GDM1 (cell line): ENCODE data around the gene GTF2H4.
"Not testable (repeated sequence)": the region's sequence is repeated elsewhere in the genome, so short reads cannot be mapped to it uniquely, and the experiment has no call there.

ENCODE experiments used
- DNase-seq: peaks from one replicate; lab custom pipeline; 2025; lab: John Stamatoyannopoulos, UW

GTF2H4 gene

DNA sequence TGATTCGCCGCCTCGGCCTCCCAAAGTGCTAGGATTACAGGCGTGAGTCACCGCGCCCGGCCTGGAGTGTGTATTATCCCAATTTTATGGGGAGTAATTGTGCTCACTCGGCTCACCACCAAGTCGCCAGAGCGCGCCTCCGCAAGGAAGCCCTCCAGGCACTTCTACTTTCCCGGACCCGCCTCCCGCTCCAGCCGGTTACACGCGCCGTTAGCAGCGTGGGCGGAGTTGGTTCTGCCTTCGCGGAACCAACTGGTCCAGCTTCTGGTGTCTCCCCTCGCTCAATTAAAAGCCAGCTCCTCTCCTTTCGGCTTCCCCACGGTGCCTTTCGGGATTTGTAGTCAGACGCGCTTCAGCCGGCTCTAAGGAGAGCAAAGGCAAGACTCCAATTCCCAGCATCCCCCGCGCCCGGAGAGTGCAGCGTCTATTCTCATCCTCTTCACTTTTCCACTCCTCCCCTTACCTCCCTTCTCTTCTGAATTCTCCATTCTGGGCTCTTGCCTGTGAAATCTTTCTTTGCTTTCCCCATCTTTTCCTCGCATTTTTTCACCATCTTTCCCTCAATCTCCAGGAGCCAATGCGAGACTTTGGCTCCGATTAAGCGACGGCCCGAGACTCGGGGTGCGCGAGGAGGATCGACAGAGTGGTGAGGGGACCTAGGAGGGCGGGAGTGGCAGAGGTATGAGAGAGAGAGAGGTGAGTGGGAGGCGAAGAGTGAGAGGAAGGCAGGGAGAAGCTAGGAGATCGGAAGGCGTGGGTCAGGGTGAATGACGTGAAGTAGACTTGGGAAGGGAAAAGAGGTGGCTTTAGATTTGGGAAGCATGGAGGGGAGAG is at the start of gene GTF2H4:
TSS of gene GTF2H4 (plus strand) at position 450 of the 834 bp plus-strand sequence.
- DNase-seq, result peak; percentile 95

DNA sequence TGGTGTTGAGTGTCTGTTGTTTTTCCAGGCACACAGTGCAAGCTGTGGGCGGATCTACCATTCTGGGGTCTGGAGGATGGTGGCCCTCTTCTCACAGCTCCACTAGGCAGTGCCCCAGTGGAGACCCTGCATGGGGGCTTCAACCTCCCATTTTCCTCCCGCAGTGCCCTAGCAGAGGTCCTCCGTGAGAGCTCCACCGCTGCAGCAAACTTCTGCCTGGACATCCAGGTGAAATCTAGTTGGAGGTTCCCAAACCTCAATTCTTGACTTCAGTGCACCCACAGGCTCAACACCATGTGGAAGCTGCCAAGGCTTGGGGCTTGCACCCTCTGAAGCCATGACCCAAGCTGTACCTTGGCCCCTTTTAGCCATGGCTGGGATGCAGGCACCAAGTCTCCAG is 48.3 kb upstream of the GTF2H4 start:
- not testable (repeated sequence) for DNase-seq

DNA sequence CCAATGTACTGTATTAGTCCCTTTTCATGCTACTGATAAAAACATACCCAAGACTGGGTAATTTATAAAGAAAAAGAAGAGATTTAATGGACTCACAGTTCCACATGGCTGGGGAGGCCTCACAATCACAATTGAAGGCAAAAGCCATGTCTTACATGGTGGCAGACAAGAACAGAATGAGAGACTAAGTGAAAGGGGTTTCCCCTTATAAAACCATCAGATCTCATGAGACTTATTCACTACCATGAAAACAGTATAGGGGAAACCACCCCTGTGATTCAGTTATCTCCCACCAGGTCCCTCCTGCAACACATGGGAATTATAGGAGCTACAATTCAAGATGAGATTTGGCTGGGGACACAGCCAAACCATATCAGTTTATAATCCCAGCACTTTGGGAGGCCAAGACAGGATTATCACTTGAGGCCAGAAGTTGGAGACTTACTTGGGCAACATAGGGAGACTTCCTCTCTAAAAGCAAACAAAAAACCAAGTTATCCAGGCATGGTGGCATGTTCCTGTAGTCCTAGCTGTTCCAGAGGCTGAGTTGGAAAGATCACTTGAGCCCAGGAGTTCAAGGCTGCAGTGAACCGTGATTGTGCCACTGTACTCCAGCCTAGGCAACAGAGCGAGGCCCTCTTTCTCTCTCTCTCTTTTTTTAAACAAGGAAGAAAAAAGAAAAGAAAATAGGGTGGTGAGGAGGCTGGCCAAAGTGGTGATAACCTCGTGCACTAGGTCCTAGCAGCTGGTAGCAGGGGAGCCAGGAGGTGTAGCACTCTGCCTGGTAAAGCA is 46.6 kb upstream of the GTF2H4 start:
- no peak for DNase-seq

DNA sequence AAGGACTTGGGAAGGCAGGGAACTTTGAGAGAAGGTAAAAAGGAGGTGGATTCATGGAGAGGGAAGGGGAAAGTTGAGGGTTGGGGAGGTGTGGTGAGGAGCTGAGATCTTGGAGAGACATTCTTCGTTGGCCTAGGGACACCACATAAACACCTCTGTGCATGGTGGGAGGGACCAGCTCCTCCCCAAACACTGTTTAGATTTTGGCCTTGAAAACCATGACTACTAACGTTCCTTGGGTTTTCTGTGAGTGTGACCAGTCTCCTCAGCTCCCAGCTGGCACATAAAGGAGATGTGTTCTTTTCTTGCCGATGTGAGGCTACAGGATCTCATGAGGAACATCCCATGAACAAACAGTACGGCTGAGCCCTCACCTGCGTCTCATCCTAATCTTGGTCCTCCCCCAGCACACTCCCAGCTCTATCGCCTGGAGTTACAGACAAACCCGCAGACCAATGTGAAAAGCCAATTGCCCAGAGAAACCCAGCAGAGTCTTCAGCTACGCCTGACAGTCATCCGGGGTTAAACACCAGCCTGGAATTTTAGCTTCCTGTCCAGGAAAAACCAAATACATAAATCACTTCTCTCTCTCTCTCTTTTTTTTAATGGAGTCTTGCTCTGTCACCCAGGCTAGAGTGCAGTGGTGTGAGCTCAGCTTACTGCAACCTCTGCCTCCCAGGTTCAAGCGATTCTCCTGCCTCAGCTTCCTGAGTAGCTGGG is 45.7 kb upstream of the GTF2H4 start:
- DNase-seq, result no peak

DNA sequence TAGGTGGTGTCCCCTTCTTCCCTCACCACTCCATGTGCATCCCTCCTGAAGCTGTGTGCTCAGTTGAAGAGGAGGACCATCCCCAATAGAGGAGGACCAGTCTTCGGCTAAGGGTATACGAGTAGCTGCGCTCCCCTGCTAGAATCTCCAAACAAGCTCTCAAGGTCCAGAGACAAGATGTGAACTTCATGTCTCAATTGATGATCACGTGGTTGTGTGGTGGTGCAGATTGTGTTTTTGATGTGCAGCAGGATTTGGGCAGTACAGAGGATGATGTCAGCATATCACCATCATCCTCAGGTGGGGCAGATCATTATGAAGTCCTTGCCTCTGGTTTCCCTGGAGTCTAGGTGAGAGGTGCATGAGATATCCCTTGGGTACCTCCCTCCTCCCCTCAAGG is 43.7 kb upstream of the GTF2H4 start:
- no peak for DNase-seq

DNA sequence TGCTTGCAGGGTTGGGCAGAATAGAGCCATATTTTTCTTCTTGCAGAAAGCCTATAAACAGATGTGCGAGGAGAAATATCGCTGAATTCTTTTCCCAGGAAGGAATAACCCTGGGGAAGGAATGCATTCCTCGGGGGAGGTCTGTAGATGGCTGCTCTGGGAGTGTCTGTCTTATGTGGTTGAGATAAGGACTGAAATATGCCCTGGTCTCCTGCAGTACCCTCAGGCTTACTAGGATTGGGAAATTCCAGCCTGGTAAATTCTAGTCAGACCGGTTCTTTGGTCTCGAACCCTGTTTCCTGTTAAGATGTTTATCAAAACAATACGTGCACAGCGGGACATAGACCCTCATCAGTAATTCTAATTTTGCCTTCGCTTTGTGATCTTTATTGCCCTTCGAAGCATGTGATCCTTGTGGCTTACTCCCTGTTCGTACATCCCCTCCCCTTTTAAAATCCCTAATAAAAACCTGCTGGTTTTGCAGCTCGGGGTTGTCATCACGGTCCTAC is 38.7 kb upstream of the GTF2H4 start:
- not testable (repeated sequence) for DNase-seq

DNA sequence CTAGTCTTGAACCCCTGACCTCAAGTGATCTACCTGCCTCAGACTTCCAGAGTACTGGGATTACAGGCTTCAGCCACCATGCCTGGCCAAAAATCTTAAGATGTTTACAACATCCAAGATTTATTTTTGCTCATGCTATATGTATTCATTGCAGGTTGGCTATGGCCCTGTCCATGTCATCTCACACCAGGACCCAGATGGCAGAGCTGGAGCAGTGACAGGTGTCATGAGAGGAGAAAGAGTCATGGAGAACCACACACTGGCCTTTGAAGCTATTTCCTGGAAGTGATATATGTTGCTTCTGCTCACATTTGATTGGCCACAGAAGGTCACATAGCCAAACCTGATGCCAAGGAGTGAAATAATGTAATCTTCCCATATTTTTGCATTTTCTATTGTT is 37.5 kb upstream of the GTF2H4 start:
- DNase-seq, result no peak

DNA sequence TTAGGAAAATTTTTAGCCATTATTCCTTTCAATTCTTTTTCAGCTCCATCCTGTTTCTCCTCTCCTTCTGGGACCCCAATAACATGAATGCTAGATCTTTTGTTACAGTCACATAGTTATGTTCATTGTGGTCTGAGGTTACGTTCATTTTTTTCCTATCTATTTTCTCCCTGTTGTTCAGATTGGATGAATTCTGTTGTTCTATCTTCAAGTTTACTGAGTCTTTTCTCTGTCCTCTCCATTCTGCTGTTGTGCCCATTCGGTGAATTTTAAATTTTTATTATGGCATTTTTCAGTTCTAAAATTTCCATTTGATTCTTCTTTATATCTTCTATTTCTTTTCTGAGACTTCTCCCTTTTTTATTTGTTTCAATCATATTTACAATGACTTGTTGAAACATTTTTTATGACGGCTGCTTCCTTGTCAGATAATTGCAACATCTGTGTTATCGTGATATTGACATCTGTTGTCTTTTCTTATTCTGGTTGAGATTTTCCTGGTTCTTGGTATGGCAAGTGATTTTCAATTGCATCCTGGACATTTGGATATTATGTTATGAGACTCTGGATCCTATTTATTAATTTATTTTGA is 36.3 kb upstream of the GTF2H4 start:
- no peak for DNase-seq

DNA sequence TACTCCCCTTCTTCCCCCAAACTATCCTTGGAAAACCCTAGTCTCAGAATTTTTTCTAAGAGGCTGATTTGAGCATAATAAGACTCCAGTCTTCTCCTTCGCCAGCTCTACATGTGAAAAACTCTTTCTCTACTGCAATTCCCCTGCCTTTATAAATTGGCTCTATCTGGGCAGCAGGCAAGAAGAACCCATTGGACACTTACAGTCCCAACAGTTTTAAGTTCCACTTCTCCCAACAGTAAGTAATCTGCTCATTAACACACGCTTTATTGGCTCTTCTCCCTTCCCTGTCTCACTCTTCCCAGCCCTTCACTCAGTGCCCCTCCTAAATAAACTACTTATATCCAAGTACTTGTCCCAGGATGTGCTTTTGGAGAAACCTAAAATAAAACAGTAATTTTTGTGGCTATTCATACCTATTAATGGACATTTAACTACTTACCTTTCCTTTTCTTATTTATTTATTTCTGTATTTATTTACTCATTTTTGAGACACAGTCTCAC is 34.8 kb upstream of the GTF2H4 start:
- no peak for DNase-seq

DNA sequence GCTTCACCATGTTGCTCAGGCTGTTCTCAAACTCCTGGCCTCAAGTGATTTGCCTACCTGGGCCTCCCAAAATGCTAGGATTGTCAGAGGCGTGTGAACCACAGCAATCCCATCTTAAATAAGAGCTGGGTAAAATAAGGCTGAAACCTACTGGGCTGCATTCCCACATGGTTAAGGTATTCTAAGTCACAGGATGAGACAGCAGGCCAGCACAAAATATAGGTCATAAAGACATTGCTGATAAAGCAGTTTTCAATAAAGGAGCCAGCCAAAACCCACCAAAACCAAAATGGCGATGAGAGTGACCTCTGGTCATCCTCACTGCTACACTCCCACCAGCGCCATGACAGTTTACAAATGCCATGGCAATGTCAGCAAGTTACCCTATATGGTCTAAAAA is 34.2 kb upstream of the GTF2H4 start:
- not testable (repeated sequence) for DNase-seq

DNA sequence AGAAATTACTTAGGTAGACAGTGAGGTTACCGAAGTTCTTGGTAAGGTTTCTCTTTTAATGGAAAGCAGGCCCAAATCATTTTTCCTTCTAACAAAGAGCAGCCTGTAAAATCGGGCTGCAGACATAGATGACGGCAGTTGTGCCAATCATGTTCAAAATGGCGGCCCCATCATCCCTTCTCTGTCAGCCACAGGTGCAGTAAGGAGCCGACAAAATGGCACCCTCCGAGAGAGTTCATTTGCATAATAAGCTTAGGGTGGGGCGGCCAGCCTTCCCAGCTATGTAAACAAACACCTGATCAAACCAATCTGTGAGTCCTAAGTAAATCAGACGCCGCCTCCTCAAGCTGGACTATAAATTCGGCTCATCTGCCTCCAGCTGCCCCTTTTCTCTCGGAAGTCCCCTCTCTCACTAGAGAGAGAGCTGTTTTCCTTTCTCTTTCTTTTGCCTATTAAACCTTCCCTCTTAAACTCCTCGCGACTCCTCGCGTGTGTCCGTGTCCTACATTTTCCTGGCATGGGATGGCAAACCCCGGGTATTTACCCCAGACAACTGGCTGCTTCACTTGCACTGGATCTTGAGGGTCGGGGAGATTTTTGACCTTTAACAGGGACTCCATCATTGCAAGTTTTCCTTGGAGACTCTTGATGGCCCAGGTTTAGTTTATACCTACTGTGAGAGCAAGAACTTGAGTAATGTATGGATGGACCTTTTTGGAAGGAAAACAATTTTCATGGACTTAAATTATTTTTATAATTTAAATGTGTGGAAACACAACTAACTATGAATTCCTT is 32.6 kb upstream of the GTF2H4 start:
- no peak for DNase-seq

DNA sequence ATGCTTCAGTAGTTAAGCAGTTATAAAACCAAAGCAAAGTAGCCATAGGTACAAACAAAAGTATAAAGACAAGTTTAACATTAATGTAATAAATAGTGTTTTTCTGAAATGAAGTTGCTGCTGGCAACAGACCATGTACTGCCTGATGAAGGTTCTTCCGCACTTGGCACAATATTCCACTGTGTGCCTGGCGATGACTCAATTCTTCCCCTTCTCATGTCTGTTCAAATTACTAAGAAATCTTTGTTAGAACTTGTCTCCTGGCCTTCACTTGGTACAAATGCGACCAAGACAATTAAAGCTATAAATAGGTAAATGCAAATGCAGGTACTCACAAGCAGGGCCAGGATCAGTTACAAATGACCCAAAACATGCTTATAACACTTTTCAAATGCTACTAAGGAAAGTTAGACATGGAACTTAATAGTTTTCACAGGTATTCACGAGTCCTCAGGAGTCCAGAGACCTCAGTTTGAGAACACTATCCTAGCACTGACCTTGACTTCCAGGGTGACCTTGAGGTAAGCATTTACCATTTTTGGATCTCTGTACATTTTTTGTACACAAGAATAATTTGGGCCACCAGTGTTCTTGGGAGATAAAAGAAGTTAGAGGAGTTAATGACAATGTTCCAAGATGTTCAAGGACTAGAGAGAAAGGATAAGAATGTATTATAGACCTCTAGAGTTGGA is 31.8 kb upstream of the GTF2H4 start:
- DNase-seq, result no peak

DNA sequence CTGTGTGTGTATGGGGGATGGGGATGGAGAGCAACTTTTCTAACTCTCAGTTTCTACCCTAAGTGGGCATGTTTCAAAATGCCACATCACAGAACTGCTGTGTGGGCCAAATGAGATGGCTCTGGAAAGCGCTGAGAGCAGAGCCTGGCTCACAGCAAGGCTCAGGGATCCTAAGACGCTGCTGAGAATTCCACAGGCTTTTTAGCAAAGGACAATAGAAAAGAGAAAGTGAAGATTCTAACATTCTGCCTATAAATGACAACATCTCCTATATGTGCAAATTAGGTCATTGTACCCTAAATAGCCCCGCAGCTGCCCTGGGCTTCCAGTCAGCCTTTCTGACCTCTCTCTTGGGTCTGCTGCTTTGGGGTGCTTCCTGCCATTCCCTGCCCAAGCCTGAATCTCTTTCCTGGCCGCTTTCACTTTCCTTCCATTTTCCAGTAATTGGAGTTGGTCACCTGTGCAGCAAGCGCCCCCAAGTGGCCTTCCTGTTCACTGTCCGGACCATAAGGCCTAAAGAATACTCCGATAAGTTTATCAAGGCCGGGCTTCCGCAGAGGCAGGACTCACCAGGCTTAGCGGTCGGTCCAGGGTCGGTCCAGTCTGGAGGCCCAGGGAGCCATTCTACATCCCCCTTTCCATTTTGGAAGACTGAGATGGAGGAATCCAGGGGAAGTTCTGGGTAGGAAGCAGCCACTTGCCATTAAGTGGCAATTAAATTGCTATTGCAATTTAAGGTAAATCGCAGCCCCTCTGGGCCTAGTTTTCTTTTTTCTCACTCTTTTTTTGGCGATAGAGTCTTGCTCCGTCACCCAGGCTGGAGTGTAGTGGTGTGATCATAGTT is 30.4 kb upstream of the GTF2H4 start:
- DNase-seq, result peak; percentile 45

DNA sequence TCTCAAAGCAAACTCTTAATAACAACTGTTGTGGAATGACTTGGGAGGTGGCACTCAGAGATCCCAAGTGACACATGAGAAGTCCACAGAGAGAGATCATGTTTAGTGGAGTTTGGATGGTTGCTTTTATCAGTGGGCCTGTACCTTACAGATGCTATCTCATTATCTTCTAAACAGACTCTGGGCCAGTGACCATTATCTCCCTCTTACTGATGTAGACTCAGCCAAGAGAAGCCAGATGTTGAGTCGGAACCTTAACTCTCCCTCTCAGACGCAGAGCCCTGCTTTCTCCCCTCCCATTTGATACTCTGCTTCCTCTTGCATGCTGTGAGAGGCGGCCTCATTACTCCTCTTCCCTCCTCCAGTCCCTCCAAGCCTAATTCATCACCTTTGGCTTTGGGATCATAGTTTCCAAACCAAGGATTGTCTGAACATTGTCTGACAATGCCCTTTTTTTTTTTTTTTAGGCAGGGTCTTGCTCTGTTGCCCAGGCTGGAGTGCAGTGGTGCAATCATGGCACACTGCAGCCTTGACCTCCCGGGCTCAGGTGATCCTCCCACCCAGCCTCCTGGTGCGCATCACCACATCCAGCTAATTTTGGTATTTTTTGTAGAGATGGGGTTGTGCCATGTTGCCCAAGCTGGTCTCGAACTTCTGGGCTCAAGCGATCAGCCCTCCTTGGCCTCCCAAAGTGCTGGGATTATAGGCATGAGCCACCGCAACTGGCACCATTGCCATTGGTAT is 28.2 kb upstream of the GTF2H4 start:
- no peak for DNase-seq

DNA sequence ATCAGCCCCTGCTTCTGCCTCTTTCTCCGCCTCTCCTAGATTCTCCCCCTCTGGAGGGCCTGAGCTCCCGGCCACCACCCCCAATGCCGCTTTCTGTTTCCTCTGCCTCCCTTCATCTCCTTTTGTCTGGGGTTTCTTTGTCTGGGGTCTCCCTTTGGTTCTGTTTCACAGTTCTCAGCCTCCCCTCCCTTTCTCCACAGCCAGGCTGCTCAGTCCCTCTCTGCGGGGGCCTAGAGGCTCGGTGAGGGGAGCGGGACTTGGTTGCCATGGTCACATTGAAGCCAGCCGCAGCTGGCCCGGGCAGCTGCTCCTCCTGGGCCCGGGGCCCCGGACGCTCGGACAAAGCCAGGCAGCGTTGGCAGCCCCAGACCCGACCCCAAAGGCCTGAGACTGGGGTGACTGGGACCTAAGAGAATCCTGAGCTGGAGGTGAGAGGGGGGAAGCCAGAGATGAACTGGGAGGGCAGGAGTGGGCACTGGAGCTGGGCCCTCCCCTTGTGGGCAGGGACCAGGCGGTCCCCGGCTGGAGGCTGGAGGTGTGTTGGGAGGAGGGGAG is 27.2 kb upstream of the GTF2H4 start:
- no peak for DNase-seq

DNA sequence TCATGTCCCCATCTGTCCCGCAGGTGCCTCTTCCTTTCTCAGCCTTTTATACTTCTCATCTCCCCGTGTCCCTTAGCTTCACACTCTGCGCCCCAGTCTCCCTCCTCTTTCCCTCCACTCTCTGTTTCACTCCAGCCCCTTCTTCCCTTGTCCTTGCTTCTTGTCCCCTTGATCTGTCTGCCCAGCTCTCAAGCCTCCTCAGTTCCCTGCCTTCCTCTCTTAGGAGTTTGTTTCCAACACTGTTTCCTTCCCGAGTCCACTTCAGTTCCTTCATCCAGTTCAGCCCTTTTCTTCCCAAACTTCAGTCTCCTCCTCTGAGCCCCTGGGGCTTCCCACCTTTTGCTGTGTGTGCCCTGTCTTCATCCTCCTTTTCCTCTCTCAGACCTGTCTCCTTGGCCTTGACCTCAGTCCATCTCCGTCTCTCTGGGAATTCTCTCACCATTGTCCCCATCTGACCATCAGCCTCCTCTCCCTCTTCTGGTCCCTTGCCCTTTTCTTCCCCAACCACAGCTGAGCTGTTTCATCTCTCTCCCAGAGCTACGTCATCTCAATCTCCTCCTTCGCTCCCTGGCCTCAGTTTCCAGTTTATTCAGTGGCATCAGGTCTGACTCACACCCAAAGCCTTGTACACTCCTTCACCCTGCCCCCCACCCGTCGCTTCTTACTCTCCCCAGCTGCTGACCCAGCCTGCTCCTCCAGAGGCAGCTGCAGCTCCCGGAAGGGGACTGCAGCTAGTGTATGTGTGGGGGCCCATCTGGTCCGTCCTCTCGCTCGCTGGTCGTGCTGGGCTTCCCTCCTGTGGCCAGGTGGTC is 26.4 kb upstream of the GTF2H4 start:
- no peak for DNase-seq

DNA sequence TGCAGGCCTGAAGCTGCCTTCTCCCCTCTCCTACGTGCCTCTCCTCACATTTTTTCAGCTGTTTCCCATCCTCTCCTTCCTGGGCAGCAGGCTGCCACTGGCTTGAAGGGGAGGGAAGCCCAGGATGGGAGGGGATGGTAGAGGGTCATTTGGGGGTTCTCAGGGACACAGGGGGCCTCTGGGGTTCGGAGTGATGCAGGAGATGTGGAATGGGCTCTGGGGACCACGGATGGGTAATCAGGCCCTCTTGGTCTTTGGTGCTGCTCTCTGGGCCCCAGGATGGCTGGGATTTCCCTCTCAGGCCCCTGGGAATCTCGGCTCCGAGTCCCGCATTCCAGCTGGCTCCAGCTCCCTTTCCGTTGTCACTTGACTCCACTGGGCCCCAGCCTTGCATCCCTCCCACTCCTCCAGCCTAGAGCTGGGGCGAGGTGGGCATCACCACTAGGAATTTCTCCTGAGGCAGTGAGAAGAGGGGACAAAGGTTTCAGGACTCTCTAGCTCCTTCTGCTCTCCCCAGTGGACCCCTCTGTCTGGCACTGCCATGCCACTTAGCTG is 25.7 kb upstream of the GTF2H4 start:
- DNase-seq, result no peak
